ENCODE results near the gene TSNAXIP1.

TSNAXIP1 gene

DNA sequence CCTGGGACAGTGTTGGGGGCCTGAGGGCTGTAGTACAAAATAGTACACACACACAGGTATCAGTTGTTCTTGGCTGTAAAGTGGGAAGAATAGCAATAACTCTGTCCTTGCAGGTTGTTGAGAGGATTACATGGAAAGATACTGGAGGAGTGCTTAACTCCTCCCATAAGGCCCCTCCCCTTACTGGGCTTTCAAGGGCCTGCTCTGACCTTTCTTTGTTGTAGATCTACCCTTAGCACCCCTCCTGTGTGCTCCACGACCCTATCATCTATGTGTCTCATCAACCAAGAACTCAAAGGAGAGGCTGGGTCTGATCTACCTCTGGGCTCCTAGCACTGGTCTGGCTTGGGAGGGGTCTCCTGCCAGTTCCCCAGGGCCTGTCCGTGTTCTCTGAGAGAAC lies 57.9 kb downstream of the TSNAXIP1 start (continued):
- TF ChIP-seq, protein P1, sequence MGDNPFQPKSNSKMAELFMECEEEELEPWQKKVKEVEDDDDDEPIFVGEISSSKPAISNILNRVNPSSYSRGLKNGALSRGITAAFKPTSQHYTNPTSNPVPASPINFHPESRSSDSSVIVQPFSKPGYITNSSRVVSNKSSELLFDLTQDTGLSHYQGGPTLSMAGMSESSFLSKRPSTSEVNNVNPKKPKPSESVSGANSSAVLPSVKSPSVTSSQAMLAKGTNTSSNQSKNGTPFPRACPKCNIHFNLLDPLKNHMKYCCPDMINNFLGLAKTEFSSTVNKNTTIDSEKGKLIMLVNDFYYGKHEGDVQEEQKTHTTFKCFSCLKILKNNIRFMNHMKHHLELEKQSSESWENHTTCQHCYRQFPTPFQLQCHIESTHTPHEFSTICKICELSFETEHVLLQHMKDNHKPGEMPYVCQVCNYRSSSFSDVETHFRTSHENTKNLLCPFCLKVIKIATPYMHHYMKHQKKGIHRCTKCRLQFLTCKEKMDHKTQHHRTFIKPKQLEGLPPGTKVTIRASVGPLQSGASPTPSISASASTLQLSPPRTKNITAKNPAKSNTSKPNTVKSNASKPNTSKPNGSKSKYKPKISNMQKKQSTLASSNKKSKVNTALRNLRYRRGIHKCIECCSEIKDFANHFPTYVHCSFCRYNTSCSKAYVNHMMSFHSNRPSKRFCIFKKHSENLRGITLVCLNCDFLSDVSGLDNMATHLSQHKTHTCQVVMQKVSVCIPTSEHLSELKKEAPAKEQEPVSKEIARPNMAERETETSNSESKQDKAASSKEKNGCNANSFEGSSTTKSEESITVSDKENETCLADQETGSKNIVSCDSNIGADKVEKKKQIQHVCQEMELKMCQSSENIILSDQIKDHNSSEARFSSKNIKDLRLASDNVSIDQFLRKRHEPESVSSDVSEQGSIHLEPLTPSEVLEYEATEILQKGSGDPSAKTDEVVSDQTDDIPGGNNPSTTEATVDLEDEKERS (tag by site-specific recombination; IDR thresholded peaks at IDR 0.05): no peak
- TF ChIP-seq ZNF274 (IDR thresholded peaks at IDR 0.05; ENCODE audit: low read length) (no peak), ZNF274 (tag by site-specific recombination; IDR thresholded peaks at IDR 0.05; ENCODE audit: borderline replicate concordance) (no peak), SCRT1 (tag by site-specific recombination; IDR thresholded peaks at IDR 0.05; ENCODE audit: borderline replicate concordance) (no peak), ZNF830 (tag by site-specific recombination; IDR thresholded peaks at IDR 0.05; ENCODE audit: low read depth) (no peak), ZNF76 (tag by site-specific recombination; IDR thresholded peaks at IDR 0.05; ENCODE audit: borderline replicate concordance, low read depth) (no peak), ZNF114 (tag by site-specific recombination; IDR thresholded peaks at IDR 0.05) (no peak)

DNA sequence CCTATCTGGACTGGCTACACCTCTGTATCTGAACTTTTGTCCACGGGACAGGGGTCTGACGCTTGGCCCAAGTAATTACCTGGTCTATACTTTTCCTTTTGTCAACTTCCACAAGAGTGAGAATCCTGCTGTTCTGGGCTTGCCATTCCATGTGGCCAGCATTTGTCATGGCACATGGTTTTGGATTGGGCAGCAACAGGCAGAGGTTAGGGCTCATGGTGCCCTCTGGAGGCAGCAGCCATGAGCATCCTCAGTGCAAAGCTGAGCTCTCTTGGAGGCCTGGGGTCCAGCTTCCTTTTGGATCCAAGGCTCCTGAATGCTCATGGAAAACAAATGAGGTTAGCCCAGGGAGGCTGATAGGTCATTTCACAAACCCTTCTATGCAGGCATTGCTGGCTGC lies 58.6 kb downstream of the TSNAXIP1 start:
- Histone ChIP-seq H3K4me1 (ENCODE audit: control insufficient read depth, insufficient read depth, low read length) (peaks cover 3% of the 10 kb centered on the region; the same call in 1 of the 2 replicates), H3K36me3 (ENCODE audit: control insufficient read depth in 2 of 2, insufficient read depth in 1 of 2, low read length in 2 of 2) (peaks cover 28 to 98% of the 10 kb centered on the region in 2 experiments), H3K27ac (ENCODE audit: extremely low read depth, low read depth, low read length) (no peak overlapping the region), H3K4me3 (ENCODE audit: low read depth, low read length) (no peak overlapping the region), H3K9me3 (ENCODE audit: control insufficient read depth, insufficient read depth, low read depth, low read length) (no peaks in the 10 kb centered on the region)
- TF ChIP-seq SCRT2 (tag by site-specific recombination; IDR thresholded peaks at IDR 0.05): peak; percentile 79
- TF ChIP-seq ZSCAN30 (tag by site-specific recombination; IDR thresholded peaks at IDR 0.05): 0 out of 2 replicates have a peak, but pooled peaks have one; percentile 42
- 0 out of 2 replicates have a peak, but pooled peaks have one; percentile 10 for TF ChIP-seq FEZF1 (tag by site-specific recombination; IDR thresholded peaks at IDR 0.05)
- TF ChIP-seq, protein P2, sequence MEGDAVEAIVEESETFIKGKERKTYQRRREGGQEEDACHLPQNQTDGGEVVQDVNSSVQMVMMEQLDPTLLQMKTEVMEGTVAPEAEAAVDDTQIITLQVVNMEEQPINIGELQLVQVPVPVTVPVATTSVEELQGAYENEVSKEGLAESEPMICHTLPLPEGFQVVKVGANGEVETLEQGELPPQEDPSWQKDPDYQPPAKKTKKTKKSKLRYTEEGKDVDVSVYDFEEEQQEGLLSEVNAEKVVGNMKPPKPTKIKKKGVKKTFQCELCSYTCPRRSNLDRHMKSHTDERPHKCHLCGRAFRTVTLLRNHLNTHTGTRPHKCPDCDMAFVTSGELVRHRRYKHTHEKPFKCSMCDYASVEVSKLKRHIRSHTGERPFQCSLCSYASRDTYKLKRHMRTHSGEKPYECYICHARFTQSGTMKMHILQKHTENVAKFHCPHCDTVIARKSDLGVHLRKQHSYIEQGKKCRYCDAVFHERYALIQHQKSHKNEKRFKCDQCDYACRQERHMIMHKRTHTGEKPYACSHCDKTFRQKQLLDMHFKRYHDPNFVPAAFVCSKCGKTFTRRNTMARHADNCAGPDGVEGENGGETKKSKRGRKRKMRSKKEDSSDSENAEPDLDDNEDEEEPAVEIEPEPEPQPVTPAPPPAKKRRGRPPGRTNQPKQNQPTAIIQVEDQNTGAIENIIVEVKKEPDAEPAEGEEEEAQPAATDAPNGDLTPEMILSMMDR (tag by site-specific recombination; IDR thresholded peaks at IDR 0.05): peak; percentile 50
- no peak for TF ChIP-seq ZNF354C (tag by site-specific recombination; IDR thresholded peaks at IDR 0.05; ENCODE audit: borderline replicate concordance, low read depth)
- TF ChIP-seq, protein P3, sequence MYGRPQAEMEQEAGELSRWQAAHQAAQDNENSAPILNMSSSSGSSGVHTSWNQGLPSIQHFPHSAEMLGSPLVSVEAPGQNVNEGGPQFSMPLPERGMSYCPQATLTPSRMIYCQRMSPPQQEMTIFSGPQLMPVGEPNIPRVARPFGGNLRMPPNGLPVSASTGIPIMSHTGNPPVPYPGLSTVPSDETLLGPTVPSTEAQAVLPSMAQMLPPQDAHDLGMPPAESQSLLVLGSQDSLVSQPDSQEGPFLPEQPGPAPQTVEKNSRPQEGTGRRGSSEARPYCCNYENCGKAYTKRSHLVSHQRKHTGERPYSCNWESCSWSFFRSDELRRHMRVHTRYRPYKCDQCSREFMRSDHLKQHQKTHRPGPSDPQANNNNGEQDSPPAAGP (tag by site-specific recombination; IDR thresholded peaks at IDR 0.05): no peak
- POLR2A ChIA-PET: interaction anchor here (0.6 to 1.0 kb wide), 7 partner anchors 14 to 59 kb away, joined by 3 to 9 read pairs (median 3); partner anchors contain the start of genes RANBP10 and TSNAXIP1
- CTCF ChIA-PET: interaction anchor here (0.6 to 1.7 kb wide), 10 partner anchors 15 to 203 kb away, joined by 3 to 7 read pairs (median 4); partner anchors contain the start of gene NUTF2

DNA sequence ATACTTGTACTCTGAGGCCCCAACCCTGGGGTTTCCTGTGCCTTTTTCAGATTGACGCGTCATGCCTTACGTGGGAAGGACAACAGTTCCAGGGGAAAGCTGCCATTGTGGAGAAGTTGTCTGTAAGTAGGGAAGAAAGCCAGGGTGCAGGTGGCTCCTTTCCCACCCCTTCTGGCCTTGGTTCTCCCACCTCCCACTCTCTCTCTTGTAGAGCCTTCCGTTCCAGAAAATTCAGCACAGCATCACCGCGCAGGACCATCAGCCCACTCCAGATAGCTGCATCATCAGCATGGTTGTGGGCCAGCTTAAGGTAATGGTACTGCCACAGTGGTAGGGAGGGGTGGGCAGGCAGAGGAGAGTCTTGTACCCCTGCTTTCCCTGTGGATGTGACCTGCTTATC lies 61.6 kb downstream of the TSNAXIP1 start:
- no peak overlapping the region for H3K27ac ChIP-seq (ENCODE audit: extremely low read depth, low read depth, low read length)
- ChIA-PET CTCF (interaction anchor here (2.4 kb wide), 1 partner anchor 52 kb away, joined by 11 read pairs; no protein-coding TSS in a partner anchor), POLR2A (no interaction called here)
- TF ChIP-seq ZNF112 (tag by site-specific recombination; IDR thresholded peaks at IDR 0.05) (no peak), ZNF560 (tag by site-specific recombination; IDR thresholded peaks at IDR 0.05; ENCODE audit: borderline replicate concordance) (no peak), ZNF621 (tag by site-specific recombination; IDR thresholded peaks at IDR 0.05) (no peak), PRDM1 (tag by site-specific recombination; IDR thresholded peaks at IDR 0.05) (0 out of 2 replicates have a peak, but pooled peaks have one; percentile 4), ZNF175 (tag by site-specific recombination; IDR thresholded peaks at IDR 0.05) (no peak), YY1 (tag by site-specific recombination; IDR thresholded peaks at IDR 0.05) (no peak), ZNF600 (tag by site-specific recombination; IDR thresholded peaks at IDR 0.05) (no peak)
- TF ChIP-seq, protein P4, sequence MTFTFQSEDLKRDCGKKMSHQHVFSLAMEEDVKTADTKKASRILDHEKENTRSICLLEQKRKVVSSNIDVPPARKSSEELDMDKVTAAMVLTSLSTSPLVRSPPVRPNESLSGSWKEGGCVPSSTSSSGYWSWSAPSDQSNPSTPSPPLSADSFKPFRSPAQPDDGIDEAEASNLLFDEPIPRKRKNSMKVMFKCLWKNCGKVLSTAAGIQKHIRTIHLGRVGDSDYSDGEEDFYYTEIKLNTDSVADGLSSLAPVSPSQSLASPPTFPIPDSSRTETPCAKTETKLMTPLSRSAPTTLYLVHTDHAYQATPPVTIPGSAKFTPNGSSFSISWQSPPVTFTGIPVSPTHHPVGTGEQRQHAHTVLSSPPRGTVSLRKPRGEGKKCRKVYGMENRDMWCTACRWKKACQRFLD (tag by site-specific recombination; IDR thresholded peaks at IDR 0.05): no peak
- no peak overlapping the region for H3K4me3 ChIP-seq (ENCODE audit: low read depth, low read length)
- H3K4me1 ChIP-seq (ENCODE audit: control insufficient read depth, insufficient read depth, low read length): no peaks in the 10 kb centered on the region; the same call in 1 of the 2 replicates
- H3K36me3 ChIP-seq (ENCODE audit: control insufficient read depth in 2 of 2, insufficient read depth in 1 of 2, low read length in 2 of 2): peaks cover 28 to 87% of the 10 kb centered on the region in 2 experiments
- no peaks in the 10 kb centered on the region for H3K9me3 ChIP-seq (ENCODE audit: control insufficient read depth, insufficient read depth, low read depth, low read length)

Measured in HEK293 (cell line).